K562 (cell line): ENCODE measurements around the gene GPR152. TPM values are rescaled to one million over a fixed set of nuclear protein-coding genes. Genes with fewer than 3 reads are reported as not detected.

Experiments
- ATAC-seq: fragments of 200-7000 bp; cut with Tn5 transposase; 3 replicates; pipeline ENCODE4 v1.9.1; 2020; ENCODE audit warnings: moderate library complexity
- BruUV-seq: library from RNA; stranded (reverse); fragments of 400-500 nt; replicated peaks from 2 replicates; lab custom pipeline; 2021; lab: Mats Ljungman, UMichigan
- CTCF ChIA-PET: fragments of 300-600 bp; formaldehyde crosslinking; extraction: SDS; loops from one replicate; lab custom pipeline; 2021; ENCODE audit warnings: low intra/inter-chr PET ratio; lab: Yijun Ruan, JAX
- POLR2A ChIA-PET: fragments of 300-600, 350-650 bp; sonication (Branson Sonifier 250); formaldehyde crosslinking; extraction: SDS; loops from one replicate; lab custom pipeline; 2021; ENCODE audit warnings: antibody characterized with exemption, inconsistent platforms; lab: Yijun Ruan, JAX
- DNase-seq, 4 experiments: peaks; one replicate each; pipeline versions ENCODE4 v3.0.0 to v3.0.0-alpha.2; 2011 to 2018; ENCODE audit warnings: low spot score in 3 of 4, mixed read lengths in 3 of 4; ENCODE audit errors: extremely low read depth in 1 of 4
- FAIRE-seq: peaks from 2 replicates; lab custom pipeline; 2011; peaks lifted over from hg19 to GRCh38; lab: Jason Lieb, UNC
- H2AFZ ChIP-seq: 2 replicates; pipeline ENCODE4 v1.6.0; 2011; ENCODE audit warnings: low read depth, low read length, control low read depth, inconsistent platforms
- H3K27ac ChIP-seq: fragments of 200-600 bp; 3 replicates; pipeline ENCODE4 v1.8.0; 2011; ENCODE audit warnings: low read depth, mild to moderate bottlenecking, control low read depth, inconsistent platforms, low read length, moderate library complexity, mixed read lengths; ENCODE audit errors: extremely low read depth
- H3K27me3 ChIP-seq, 2 experiments: fragments of 300-600 bp in 1 of 2; 2 replicates in 1 of 2; 3 replicates in 1 of 2; pipeline versions ENCODE4 v1.6.0 to v1.8.0; 2011; ENCODE audit warnings: inconsistent platforms in 2 of 2, low read length in 2 of 2, mild to moderate bottlenecking in 1 of 2, mixed read lengths in 1 of 2, moderate library complexity in 1 of 2; ENCODE audit not compliant: control insufficient read depth in 2 of 2, insufficient read depth in 2 of 2
- H3K36me3 ChIP-seq: fragments of 300-600 bp; 3 replicates; pipeline ENCODE4 v1.8.0; 2011; ENCODE audit warnings: mild to moderate bottlenecking, low read length, inconsistent platforms; ENCODE audit not compliant: control insufficient read depth, insufficient read depth
- H3K4me1 ChIP-seq, 2 experiments: fragments of 200-600 bp in 1 of 2; replicated peaks in 1 of 2; 2 replicates in 1 of 2; 3 replicates in 1 of 2; pipeline versions ENCODE4 v1.5.1 to v1.8.0; 2011; ENCODE audit warnings: inconsistent platforms in 2 of 2, low read length in 2 of 2, mild to moderate bottlenecking in 1 of 2, mixed read lengths in 1 of 2, moderate library complexity in 1 of 2; ENCODE audit not compliant: control insufficient read depth in 2 of 2, insufficient read depth in 2 of 2
- H3K4me2 ChIP-seq: 2 replicates; pipeline ENCODE4 v1.6.1; 2011; ENCODE audit warnings: low read length, control low read depth, inconsistent platforms, mixed read lengths; ENCODE audit not compliant: insufficient read depth
- H3K4me3 ChIP-seq: fragments of 200-600 bp; sonication (generic), shearing (Covaris generic); 2 replicates; pipeline ENCODE4 v1.5.1; 2016; ENCODE audit warnings: control low read depth, inconsistent platforms
- H3K79me2 ChIP-seq: fragments of 200-600 bp; 3 replicates; pipeline ENCODE4 v1.8.0; 2011; ENCODE audit warnings: low read length, inconsistent platforms; ENCODE audit not compliant: control insufficient read depth, insufficient read depth
- H3K9ac ChIP-seq, 2 experiments: 2 replicates each; pipeline versions ENCODE4 v1.6.0 to v1.6.1; 2011; ENCODE audit warnings: low read depth in 2 of 2, low read length in 2 of 2, control low read depth in 1 of 2, inconsistent platforms in 1 of 2, mild to moderate bottlenecking in 1 of 2, mixed read lengths in 1 of 2; ENCODE audit not compliant: insufficient read depth in 1 of 2
- H3K9me1 ChIP-seq: one replicate; pipeline ENCODE4 v1.6.0; 2011; ENCODE audit warnings: inconsistent platforms, mild to moderate bottlenecking, low read length, moderate library complexity; ENCODE audit not compliant: control insufficient read depth, insufficient read depth
- H3K9me3 ChIP-seq: replicated peaks from 2 replicates; pipeline ENCODE4 v1.5.1; 2011; ENCODE audit warnings: low read depth, low read length, inconsistent platforms; ENCODE audit not compliant: control insufficient read depth, insufficient read depth
- H4K20me1 ChIP-seq: replicated peaks from 2 replicates; pipeline ENCODE4 v1.6.1; 2011; ENCODE audit warnings: low read length, inconsistent platforms, mixed read lengths; ENCODE audit not compliant: control insufficient read depth, insufficient read depth
- CGGBP1 ChIP-seq: fragments of 250-450 bp; sonication (Bioruptor Pico); IDR thresholded peaks from 2 replicates; pipeline ENCODE4 v1.9.0; 2021; ENCODE audit warnings: mild to moderate bottlenecking
- CREB3 ChIP-seq: fragments of 450-650 bp; conservative IDR thresholded peaks from 2 replicates; pipeline ENCODE4 v1.6.1; 2016; ENCODE audit warnings: missing genetic modification characterization, low read depth, mild to moderate bottlenecking, missing compliant biosample characterization, moderate library complexity
- CREB5 ChIP-seq: fragments of 250-450 bp; sonication (Bioruptor Pico); IDR thresholded peaks from 2 replicates; pipeline ENCODE4 v1.5.0; 2020; ENCODE audit warnings: mild to moderate bottlenecking
- CTCF ChIP-seq, 3 experiments: IDR thresholded peaks in 2 of 3; conservative IDR thresholded peaks in 1 of 3; 2 replicates each; pipeline ENCODE4 v1.5.1; 2011 to 2012; ENCODE audit warnings: low read length in 3 of 3, mild to moderate bottlenecking in 3 of 3, control low read depth in 2 of 3, improper control_type of control experiment in 1 of 3, inconsistent platforms in 1 of 3, low read depth in 1 of 3, mixed read lengths in 1 of 3, moderate library complexity in 1 of 3; ENCODE audit not compliant: insufficient read depth in 2 of 3
- EWSR1 ChIP-seq: fragments of 450-650 bp; IDR thresholded peaks from 2 replicates; pipeline ENCODE4 v1.6.1; 2018; ENCODE audit warnings: borderline replicate concordance, mild to moderate bottlenecking, low read depth, moderate library complexity; ENCODE audit not compliant: partially characterized antibody
- FOXP1 ChIP-seq: sonication (generic); formaldehyde crosslinking; IDR thresholded peaks from 2 replicates; pipeline ENCODE4 v1.8.0; 2022; ENCODE audit warnings: mild to moderate bottlenecking, missing genetic modification reagents
- NFIC ChIP-seq: fragments of 450-650 bp; IDR thresholded peaks from 2 replicates; pipeline ENCODE4 v1.6.1; 2017; ENCODE audit warnings: mild to moderate bottlenecking, inconsistent platforms
- POLR2A ChIP-seq: fragments of 450-650 bp; conservative IDR thresholded peaks from 2 replicates; pipeline ENCODE4 v1.6.1; 2016
- POLR3G ChIP-seq: IDR thresholded peaks from 2 replicates; pipeline ENCODE4 v1.6.1; 2011; ENCODE audit not compliant: insufficient read length, insufficient replicate concordance; ENCODE audit errors: extremely low read depth
- POU5F1 ChIP-seq: fragments of 150-350 bp; IDR thresholded peaks from 2 replicates; pipeline ENCODE4 v1.6.1; 2014; ENCODE audit warnings: borderline replicate concordance, low read length, low read depth, mild to moderate bottlenecking; ENCODE audit not compliant: partially characterized antibody
- RAD21 ChIP-seq, 2 experiments: fragments of 250-450 bp in 1 of 2; fragments of 450-650 bp in 1 of 2; sonication (Bioruptor Pico) in 1 of 2; formaldehyde crosslinking in 1 of 2; IDR thresholded peaks in 1 of 2; conservative IDR thresholded peaks in 1 of 2; 2 replicates each; pipeline versions ENCODE4 v1.4.0 to v1.8.0; 2020 to 2022; ENCODE audit warnings: mild to moderate bottlenecking in 2 of 2, moderate library complexity in 1 of 2
- SMAD1 ChIP-seq: fragments of 150-350 bp; IDR thresholded peaks from 2 replicates; pipeline ENCODE4 v1.6.1; 2014; ENCODE audit warnings: low read length, low read depth; ENCODE audit not compliant: partially characterized antibody
- TCFL5 ChIP-seq: fragments of 250-450 bp; sonication (Bioruptor Pico); conservative IDR thresholded peaks from 2 replicates; pipeline ENCODE4 v1.6.1; 2021; ENCODE audit warnings: mild to moderate bottlenecking, moderate library complexity, matching md5 sums
- TEAD1 ChIP-seq, 2 experiments: fragments of 450-650 bp in 1 of 2; sonication (generic) in 1 of 2; formaldehyde crosslinking; IDR thresholded peaks; 2 replicates each; pipeline versions ENCODE4 v1.4.0 to v1.8.0; 2020 to 2022; ENCODE audit warnings: mild to moderate bottlenecking in 2 of 2, missing genetic modification reagents in 1 of 2
- ZNF561 ChIP-seq: fragments of 450-650 bp; formaldehyde crosslinking; conservative IDR thresholded peaks from 2 replicates; pipeline ENCODE4 v1.4.0; 2020; ENCODE audit warnings: mild to moderate bottlenecking, moderate library complexity
- ZNF79 ChIP-seq: fragments of 250-450 bp; sonication (Bioruptor Pico); IDR thresholded peaks from 2 replicates; pipeline ENCODE4 v1.4.0; 2020; ENCODE audit warnings: low read depth, mild to moderate bottlenecking, moderate library complexity
- WGBS: fragments of 100-300 bp; shearing (Covaris generic); methylation state at CpG from one replicate; pipeline ENCODE4 v1.1.6; 2016; ENCODE audit warnings: low coverage, mixed read lengths; ENCODE audit not compliant: insufficient coverage; ENCODE audit errors: missing lambda C conversion rate; 5-methylcytosine and 5-hydroxymethylcytosine counted together
- in situ Hi-C: fragments of 300-500 bp; cut with MboI; formaldehyde crosslinking; loops from 4 replicates; pipeline ENCODE4 v1.15.0; 2018; ENCODE audit warnings: inconsistent platforms, mixed read lengths
- intact Hi-C: fragments of 100-400 bp; cut with micrococcal nuclease; formaldehyde crosslinking; loops from 2 replicates; pipeline ENCODE4 v1.14.2; 2022
- polyA plus RNA-seq, 8 experiments: library from polyadenylated mRNA; depleted of rRNA in 4 of 8; stranded (reverse) in 5 of 8; unstranded in 3 of 8; fragments of >200 nt; fragmentation: Nextera tagmentation in 2 of 8; fragmentation: Illumina TruSeq in 1 of 8; extraction: Ambion mirVana in 2 of 8; extraction: Trizol in 1 of 8; gene quantifications; 2 replicates each; pipeline versions ENCODE4 v1.2.1 to v1.2.3, GENCODE V29; 2011 to 2014; ENCODE audit warnings: inconsistent platforms in 1 of 8, missing spikeins in 1 of 8
- total RNA-seq, 7 experiments: library from RNA; depleted of rRNA in 6 of 7; stranded (reverse); fragments of >200 nt in 6 of 7; fragmentation: Illumina TruSeq in 2 of 7; extraction: Trizol in 2 of 7; gene quantifications; 2 replicates each; pipeline versions ENCODE4 v1.2.1 to v1.2.3, GENCODE V29; 2011 to 2021; ENCODE audit warnings: low replicate concordance in 1 of 7

The GPR152 gene
- total and polyA plus RNA-seq, 9 of the 15 experiments (the other 6 are each of a cell fraction or from before 2014, with no cell fraction given): not detected

- no peak overlapping the region for H2AFZ ChIP-seq
- 87% methylated on average over 22 of the region's 31 CpGs for WGBS
- no peaks in the 10 kb centered on the region for H3K9me3 ChIP-seq
- CTCF ChIA-PET: no interaction called here
- intact Hi-C loops: no loop called here
- ATAC-seq (no peak), FAIRE-seq (no peak), DNase-seq (no peak)
- H3K36me3 ChIP-seq: peaks cover 68% of the 10 kb centered on the region; the same call in 2 of the 3 replicates
- H3K79me2 ChIP-seq: peaks cover 8% of the 10 kb centered on the region
- peak overlapping the region in 1 of 2 experiments; percentile 73; a peak in 1 of 4 replicates for H3K9ac ChIP-seq
- peaks cover 4% of the 10 kb centered on the region for H3K9me1 ChIP-seq
- H3K27ac ChIP-seq: 0 out of 3 replicates have a peak overlapping the region, but pooled peaks have one; percentile 28
- H3K4me2 ChIP-seq: no peak overlapping the region
- no TSS peak for BruUV-seq
- H4K20me1 ChIP-seq: no peaks in the 10 kb centered on the region
- POLR2A ChIA-PET: interaction anchor here (0.5 to 3.0 kb wide), 10 partner anchors 8 to 512 kb away, joined by 3 to 21 read pairs (median 3); partner anchors contain the start of gene RPS6KB2
- H3K27me3 ChIP-seq: no peaks in the 10 kb centered on the region
- no peak overlapping the region for H3K4me3 ChIP-seq
- H3K4me1 ChIP-seq: peaks cover 18 to 91% of the 10 kb centered on the region in 2 experiments
- in situ Hi-C loops: no loop called here
- TF ChIP-seq CREB3 (tag) (no peak), EWSR1 (no peak), ZNF561 (no peak), POU5F1 (no peak), CGGBP1 (CRISPR knock-in tag) (no peak), RAD21 (CRISPR knock-in tag; conservative IDR thresholded peaks at IDR 0.05 in 1 of 2, IDR thresholded peaks at IDR 0.05 in 1 of 2) (peak in 1 of 2 experiments; percentile 31; a peak in 1 of 4 replicates), FOXP1 (CRISPR knock-in tag) (no peak), CREB5 (CRISPR knock-in tag) (no peak), CTCF (IDR thresholded peaks at IDR 0.05 in 2 of 3, conservative IDR thresholded peaks at IDR 0.05 in 1 of 3; ENCODE audit: insufficient read depth in 2 of 3, low read depth in 1 of 3, low read length in 3 of 3) (peak in 2 of 3 experiments; percentile 39 to 43; a peak in 3 of 6 replicates), TEAD1 (CRISPR knock-in tag; IDR thresholded peaks at IDR 0.05) (no peak), POLR2A (peak; percentile 15; the same call in 1 of the 2 replicates), TCFL5 (no peak), POLR3G (no peak), SMAD1 (no peak), ZNF79 (CRISPR knock-in tag) (no peak), NFIC (peak; percentile 78)
Measured at GRCh38 chr11:67439321-67440228, 13.0 kb downstream of the GPR152 start.
